HFF-Myc (cell line): ENCODE measurements around the gene CELF5.

ENCODE experiments used
- DNase-seq: peaks from one replicate; pipeline ENCODE4 v3.0.0-alpha.2; 2011; ENCODE audit warnings: low read depth; ENCODE audit errors: extremely low read depth
- H3K4me3 ChIP-seq: replicated peaks from 2 replicates; pipeline ENCODE4 v1.5.1; 2011; ENCODE audit warnings: low read depth, mild to moderate bottlenecking, control low read depth, low read length
- CTCF ChIP-seq: IDR thresholded peaks from 2 replicates; pipeline ENCODE4 v1.5.1; 2012; ENCODE audit warnings: mild to moderate bottlenecking, low read depth, low read length, control low read depth; ENCODE audit errors: missing control alignments

Gene CELF5

GRCh38 chr19:3279306-3279705 is 54.8 kb downstream of the CELF5 start:
- no peak for TF ChIP-seq CTCF
- H3K4me3 ChIP-seq = no peak overlapping the region
- no peak for DNase-seq

GRCh38 chr19:3281026-3281425 is 56.6 kb downstream of the CELF5 start:
- DNase-seq = no peak
- no peak overlapping the region for H3K4me3 ChIP-seq
- no peak for TF ChIP-seq CTCF

GRCh38 chr19:3282155-3282554 is 57.7 kb downstream of the CELF5 start:
- no peak for TF ChIP-seq CTCF
- no peak for DNase-seq

GRCh38 chr19:3282564-3282963 is 58.1 kb downstream of the CELF5 start:
- no peak for DNase-seq
- no peak overlapping the region for H3K4me3 ChIP-seq
- TF ChIP-seq CTCF = no peak

More at GRCh38 chr19:3282155-3282554, 57.7 kb downstream of the CELF5 start:
- no peak overlapping the region for H3K4me3 ChIP-seq

GRCh38 chr19:3283246-3283751 is 58.8 kb downstream of the CELF5 start:
- TF ChIP-seq CTCF = no peak
- no peak overlapping the region for H3K4me3 ChIP-seq
- DNase-seq = no peak

GRCh38 chr19:3283886-3284657 is 59.6 kb downstream of the CELF5 start:
- no peak overlapping the region for H3K4me3 ChIP-seq
- TF ChIP-seq CTCF = no peak
- no peak for DNase-seq
